GM18499 (cell line): Measurements from ENCODE around the gene HAND2.

Experiments
- ATAC-seq: cut with Tn5 transposase; IDR thresholded peaks from one replicate; pipeline ENCODE4 v1.9.1; 2021; ENCODE audit warnings: moderate number of reproducible peaks; ENCODE audit not compliant: insufficient read depth, unreplicated experiment

The HAND2 gene

GRCh38 chr4:173529477-173530325, at the start of gene HAND2:
HAND2 (minus strand) TSS chr4:173530229; CDS start chr4:173529289, 940 bp downstream.
- no peak for ATAC-seq

GRCh38 chr4:173578956-173579355, 48.9 kb upstream of the HAND2 start:
- ATAC-seq: no peak

- no peak for ATAC-seq
Measured at GRCh38 chr4:173577963-173578362, 47.9 kb upstream of the HAND2 start.

GRCh38 chr4:173575482-173576152, 45.6 kb upstream of the HAND2 start:
- ATAC-seq: no peak

- no peak for ATAC-seq
Measured at GRCh38 chr4:173573725-173574124, 43.7 kb upstream of the HAND2 start.

GRCh38 chr4:173573286-173573685, 43.3 kb upstream of the HAND2 start:
- no peak for ATAC-seq

GRCh38 chr4:173572493-173573129, 42.6 kb upstream of the HAND2 start:
- ATAC-seq: no peak

GRCh38 chr4:173571620-173572019, 41.6 kb upstream of the HAND2 start:
- ATAC-seq: no peak

GRCh38 chr4:173565281-173565680, 35.3 kb upstream of the HAND2 start:
- ATAC-seq: no peak

- no peak for ATAC-seq
Measured at GRCh38 chr4:173564461-173564860, 34.4 kb upstream of the HAND2 start.

- no peak for ATAC-seq
Measured at GRCh38 chr4:173560896-173561295, 30.9 kb upstream of the HAND2 start.

- no peak for ATAC-seq
Measured at GRCh38 chr4:173556398-173557131, 26.5 kb upstream of the HAND2 start.

GRCh38 chr4:173547889-173548288, 17.9 kb upstream of the HAND2 start:
- no peak for ATAC-seq

GRCh38 chr4:173546776-173547175, 16.7 kb upstream of the HAND2 start:
- no peak for ATAC-seq

GRCh38 chr4:173545440-173545839, 15.4 kb upstream of the HAND2 start:
- ATAC-seq: no peak

- ATAC-seq: no peak
Measured at GRCh38 chr4:173543266-173543665, 13.2 kb upstream of the HAND2 start.

- ATAC-seq: no peak
Measured at GRCh38 chr4:173539986-173540385, 10.0 kb upstream of the HAND2 start.

GRCh38 chr4:173538909-173539445, 8.9 kb upstream of the HAND2 start:
- ATAC-seq: no peak

GRCh38 chr4:173538148-173538908, 8.3 kb upstream of the HAND2 start:
- no peak for ATAC-seq
